Measurements from ENCODE around the gene AFAP1L1.

Gene AFAP1L1

GRCh38 chr5:149363936-149364335 lies 92.3 kb downstream of the AFAP1L1 start:
- TF ChIP-seq CTCF (IDR thresholded peaks at IDR 0.05), result no peak
- H3K27ac ChIP-seq, result no peak overlapping the region

GRCh38 chr5:149364719-149365118 lies 93.1 kb downstream of the AFAP1L1 start:
- Histone ChIP-seq H3K27me3 (ENCODE audit: control insufficient read depth, insufficient read depth, low read length) (no peaks in the 10 kb centered on the region), H3K4me3 (ENCODE audit: low read depth, low read length) (no peak overlapping the region), H3K9ac (no peak overlapping the region), H3K9me3 (ENCODE audit: control insufficient read depth, low read length) (no peaks in the 10 kb centered on the region), H3K79me2 (no peaks in the 10 kb centered on the region), H3K4me1 (no peaks in the 10 kb centered on the region), H3K27ac (no peak overlapping the region), H3K36me3 (ENCODE audit: control insufficient read depth, insufficient read depth, low read length) (no peaks in the 10 kb centered on the region), H3K4me2 (ENCODE audit: low read length) (no peak overlapping the region), H2AFZ (no peak overlapping the region)
- no peak for TF ChIP-seq CTCF (IDR thresholded peaks at IDR 0.05)

More at GRCh38 chr5:149363936-149364335, 92.3 kb downstream of the AFAP1L1 start:
- no peak overlapping the region for H3K4me2 ChIP-seq (ENCODE audit: low read length)
- no peak overlapping the region for H3K9ac ChIP-seq
- H3K4me3 ChIP-seq (ENCODE audit: low read depth, low read length), result no peak overlapping the region
- H3K36me3 ChIP-seq (ENCODE audit: control insufficient read depth, insufficient read depth, low read length), result no peaks in the 10 kb centered on the region
- H3K4me1 ChIP-seq, result peaks cover 3% of the 10 kb centered on the region
- H3K9me3 ChIP-seq (ENCODE audit: control insufficient read depth, low read length), result no peaks in the 10 kb centered on the region
- no peaks in the 10 kb centered on the region for H3K79me2 ChIP-seq
- H2AFZ ChIP-seq, result no peak overlapping the region
- H3K27me3 ChIP-seq (ENCODE audit: control insufficient read depth, insufficient read depth, low read length), result no peaks in the 10 kb centered on the region

GRCh38 chr5:149365418-149365817 lies 93.8 kb downstream of the AFAP1L1 start:
- Histone ChIP-seq H3K36me3 (ENCODE audit: control insufficient read depth, insufficient read depth, low read length) (no peaks in the 10 kb centered on the region), H2AFZ (no peak overlapping the region), H3K79me2 (no peaks in the 10 kb centered on the region), H3K4me2 (ENCODE audit: low read length) (no peak overlapping the region), H3K4me1 (peaks cover 1% of the 10 kb centered on the region), H3K9me3 (ENCODE audit: control insufficient read depth, low read length) (no peaks in the 10 kb centered on the region), H3K9ac (no peak overlapping the region), H3K27me3 (ENCODE audit: control insufficient read depth, insufficient read depth, low read length) (no peaks in the 10 kb centered on the region), H3K27ac (no peak overlapping the region), H3K4me3 (ENCODE audit: low read depth, low read length) (no peak overlapping the region)
- TF ChIP-seq CTCF (IDR thresholded peaks at IDR 0.05), result no peak

- H3K9ac ChIP-seq, result no peak overlapping the region
- H3K27ac ChIP-seq, result no peak overlapping the region
- no peaks in the 10 kb centered on the region for H3K36me3 ChIP-seq (ENCODE audit: control insufficient read depth, insufficient read depth, low read length)
- TF ChIP-seq CTCF (IDR thresholded peaks at IDR 0.05), result no peak
- H3K9me3 ChIP-seq (ENCODE audit: control insufficient read depth, low read length), result no peaks in the 10 kb centered on the region
- H3K27me3 ChIP-seq (ENCODE audit: control insufficient read depth, insufficient read depth, low read length), result no peaks in the 10 kb centered on the region
- no peak overlapping the region for H3K4me2 ChIP-seq (ENCODE audit: low read length)
- H3K4me1 ChIP-seq, result peaks cover 10% of the 10 kb centered on the region
- H3K79me2 ChIP-seq, result no peaks in the 10 kb centered on the region
- no peak overlapping the region for H3K4me3 ChIP-seq (ENCODE audit: low read depth, low read length)
- H2AFZ ChIP-seq, result no peak overlapping the region
These were observed 94.6 kb downstream of the AFAP1L1 start for GRCh38 chr5:149366169-149366729.

GRCh38 chr5:149367249-149367971 lies 95.8 kb downstream of the AFAP1L1 start:
- no peaks in the 10 kb centered on the region for H3K27me3 ChIP-seq (ENCODE audit: control insufficient read depth, insufficient read depth, low read length)
- peaks cover 13% of the 10 kb centered on the region for H3K4me1 ChIP-seq
- H3K79me2 ChIP-seq, result no peaks in the 10 kb centered on the region
- no peak overlapping the region for H3K9ac ChIP-seq
- no peak overlapping the region for H3K4me2 ChIP-seq (ENCODE audit: low read length)
- no peak overlapping the region for H2AFZ ChIP-seq
- no peaks in the 10 kb centered on the region for H3K9me3 ChIP-seq (ENCODE audit: control insufficient read depth, low read length)
- no peaks in the 10 kb centered on the region for H3K36me3 ChIP-seq (ENCODE audit: control insufficient read depth, insufficient read depth, low read length)
- peak; percentile 84 for TF ChIP-seq CTCF (IDR thresholded peaks at IDR 0.05)
- H3K27ac ChIP-seq, result no peak overlapping the region
- H3K4me3 ChIP-seq (ENCODE audit: low read depth, low read length), result no peak overlapping the region
